GM15510 (cell line): Measurements from ENCODE around the gene PCA3.

Source experiments
- POLR2A ChIP-seq: IDR thresholded peaks from 3 replicates; pipeline ENCODE4 v1.6.1; 2011; ENCODE audit warnings: borderline replicate concordance; ENCODE audit not compliant: insufficient read length; ENCODE audit errors: extremely low read depth

The PCA3 gene

DNA sequence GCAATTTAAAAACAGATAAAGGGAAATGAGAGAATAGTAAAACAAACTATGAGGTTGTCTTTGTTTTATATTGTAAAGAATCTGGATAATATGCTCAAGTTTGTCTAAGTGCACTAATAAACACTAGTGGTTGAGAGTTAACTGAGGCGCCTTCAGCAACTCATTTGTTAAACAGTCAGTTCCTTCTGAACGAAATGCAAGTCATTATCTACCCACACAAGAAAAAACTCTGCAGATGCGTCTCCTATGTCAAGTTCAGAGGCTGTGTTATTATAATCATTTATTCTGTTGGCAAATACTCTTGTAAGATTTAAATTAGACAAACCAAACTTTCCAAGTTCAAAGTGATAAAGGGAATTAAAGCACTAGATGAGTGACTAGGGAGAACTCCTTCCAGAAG, 20.3 kb upstream of the PCA3 start:
- no peak for TF ChIP-seq POLR2A

DNA sequence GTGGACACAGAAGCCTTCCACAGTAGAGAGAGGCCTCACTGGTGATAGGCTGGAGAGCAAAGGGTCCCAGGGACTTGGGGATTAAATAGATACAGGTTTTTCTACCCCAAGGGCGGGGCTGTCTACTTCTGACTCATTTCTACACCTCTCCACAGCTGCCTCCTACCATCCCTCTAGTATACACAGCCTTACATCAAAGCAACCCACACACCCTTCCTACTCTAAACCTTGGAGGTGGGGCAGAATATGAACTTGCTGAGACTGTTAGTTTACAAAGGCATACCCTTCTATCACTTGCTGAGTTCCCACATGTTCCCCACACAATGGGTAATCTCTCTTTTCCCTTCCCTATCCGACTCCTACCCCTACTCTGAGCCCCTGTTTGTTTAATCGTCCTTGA, 19.9 kb upstream of the PCA3 start:
- TF ChIP-seq POLR2A = no peak

- TF ChIP-seq POLR2A = no peak
Observed at GRCh38 chr9:76751001-76751400, 13.2 kb upstream of the PCA3 start.

DNA sequence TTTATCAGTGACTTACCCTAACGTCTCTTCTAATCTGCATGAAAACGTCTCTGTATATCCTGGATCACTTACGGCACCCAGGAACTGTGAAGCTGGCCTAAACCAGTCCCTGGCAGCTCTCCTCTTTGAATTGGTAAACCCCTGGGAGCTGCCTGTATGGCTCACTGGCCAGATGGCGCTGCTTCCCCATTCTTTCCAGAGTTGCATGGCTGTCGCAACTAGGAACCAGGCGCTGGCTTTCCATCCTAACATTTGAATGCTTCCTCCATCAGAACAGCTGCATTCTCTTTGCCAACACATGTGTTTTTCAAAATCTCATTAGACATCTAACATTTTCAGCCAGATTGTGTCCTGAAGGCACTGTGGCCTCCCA, 8.0 kb upstream of the PCA3 start:
- no peak for TF ChIP-seq POLR2A

DNA sequence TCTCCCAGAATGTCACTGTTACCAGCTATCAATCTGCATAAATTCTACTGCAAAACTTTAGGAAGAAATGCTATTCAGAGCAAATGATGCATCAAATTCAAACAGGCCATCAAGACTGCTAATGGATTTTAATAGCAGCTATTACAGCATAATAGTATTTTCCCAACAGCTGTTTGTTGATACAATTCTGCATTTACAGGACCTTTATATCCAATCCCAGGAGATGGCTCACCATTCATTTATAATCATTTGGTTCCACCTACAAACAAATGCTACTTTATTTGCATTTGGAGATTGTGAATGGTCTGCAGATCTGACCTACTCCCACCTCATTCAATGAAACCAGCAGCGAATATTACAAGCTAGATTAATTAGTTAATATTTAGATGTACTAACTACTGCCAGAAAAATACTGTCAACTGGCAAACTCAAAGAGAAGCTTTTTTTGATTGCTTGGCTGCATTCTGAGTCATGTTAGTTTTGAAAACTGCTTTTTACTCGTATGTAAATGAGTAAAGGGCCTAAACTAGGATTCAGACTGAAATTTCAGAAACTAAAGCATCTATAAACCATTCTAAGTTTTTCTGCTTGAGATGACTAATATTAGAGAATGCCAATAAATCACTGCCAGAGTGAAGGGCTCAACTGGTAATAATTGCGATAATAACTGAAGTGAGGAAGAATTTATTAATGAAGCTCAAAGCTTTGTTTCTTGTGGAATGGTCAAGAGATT, 7.1 kb upstream of the PCA3 start:
- TF ChIP-seq POLR2A = no peak

DNA sequence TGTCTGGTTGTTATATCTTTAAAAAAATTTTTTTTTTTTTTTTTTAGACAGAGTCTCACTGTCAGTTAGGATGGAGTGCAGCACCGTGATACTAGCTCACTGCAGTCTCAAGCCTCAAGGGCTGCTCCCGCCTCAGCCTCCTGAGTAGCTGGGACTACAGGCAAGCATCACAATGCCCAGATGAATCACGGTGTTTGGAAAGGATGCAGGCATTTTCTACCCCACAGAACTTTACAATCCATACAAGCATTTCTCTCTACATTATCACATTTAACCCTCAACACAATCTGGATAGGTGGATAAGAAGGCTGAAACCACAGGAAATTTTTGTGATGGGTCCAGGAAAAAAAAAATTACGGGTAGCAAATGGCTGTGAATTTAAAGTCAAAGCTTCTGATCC, 5.8 kb upstream of the PCA3 start:
- TF ChIP-seq POLR2A = no peak

- no peak for TF ChIP-seq POLR2A
Observed at GRCh38 chr9:76759732-76760131, 4.5 kb upstream of the PCA3 start.

DNA sequence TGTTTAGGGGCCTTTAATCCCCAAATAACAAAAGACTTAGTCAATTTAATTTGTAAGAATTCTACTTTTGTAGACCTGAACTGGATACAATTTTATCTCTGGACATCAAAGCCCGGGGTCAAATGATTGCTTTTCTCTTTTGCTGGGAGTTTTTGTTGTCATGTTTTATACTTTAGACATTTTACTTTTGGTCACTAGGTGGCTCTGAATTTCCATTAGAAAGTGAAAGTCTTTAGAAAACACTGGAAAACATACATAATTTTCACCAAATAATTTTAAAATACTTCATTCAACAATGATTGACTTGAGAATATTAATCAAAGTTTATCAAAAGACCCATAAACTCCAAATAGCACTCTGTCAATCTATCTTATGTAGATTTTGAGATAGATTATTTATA, 2.8 kb upstream of the PCA3 start:
- no peak for TF ChIP-seq POLR2A

GRCh38 chr9:76766126-76766525, 1.9 kb downstream of the PCA3 start:
- TF ChIP-seq POLR2A = no peak

GRCh38 chr9:76772686-76773445, 8.6 kb downstream of the PCA3 start:
- TF ChIP-seq POLR2A = no peak

DNA sequence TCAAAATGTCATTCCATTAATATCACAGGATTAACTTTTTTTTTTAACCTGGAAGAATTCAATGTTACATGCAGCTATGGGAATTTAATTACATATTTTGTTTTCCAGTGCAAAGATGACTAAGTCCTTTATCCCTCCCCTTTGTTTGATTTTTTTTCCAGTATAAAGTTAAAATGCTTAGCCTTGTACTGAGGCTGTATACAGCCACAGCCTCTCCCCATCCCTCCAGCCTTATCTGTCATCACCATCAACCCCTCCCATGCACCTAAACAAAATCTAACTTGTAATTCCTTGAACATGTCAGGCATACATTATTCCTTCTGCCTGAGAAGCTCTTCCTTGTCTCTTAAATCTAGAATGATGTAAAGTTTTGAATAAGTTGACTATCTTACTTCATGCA, 20.6 kb downstream of the PCA3 start:
- TF ChIP-seq POLR2A = no peak

DNA sequence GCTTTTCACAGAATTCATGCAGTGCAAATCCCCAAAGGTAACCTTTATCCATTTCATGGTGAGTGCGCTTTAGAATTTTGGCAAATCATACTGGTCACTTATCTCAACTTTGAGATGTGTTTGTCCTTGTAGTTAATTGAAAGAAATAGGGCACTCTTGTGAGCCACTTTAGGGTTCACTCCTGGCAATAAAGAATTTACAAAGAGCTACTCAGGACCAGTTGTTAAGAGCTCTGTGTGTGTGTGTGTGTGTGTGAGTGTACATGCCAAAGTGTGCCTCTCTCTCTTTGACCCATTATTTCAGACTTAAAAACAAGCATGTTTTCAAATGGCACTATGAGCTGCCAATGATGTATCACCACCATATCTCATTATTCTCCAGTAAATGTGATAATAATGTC, 21.3 kb downstream of the PCA3 start:
- TF ChIP-seq POLR2A = no peak

DNA sequence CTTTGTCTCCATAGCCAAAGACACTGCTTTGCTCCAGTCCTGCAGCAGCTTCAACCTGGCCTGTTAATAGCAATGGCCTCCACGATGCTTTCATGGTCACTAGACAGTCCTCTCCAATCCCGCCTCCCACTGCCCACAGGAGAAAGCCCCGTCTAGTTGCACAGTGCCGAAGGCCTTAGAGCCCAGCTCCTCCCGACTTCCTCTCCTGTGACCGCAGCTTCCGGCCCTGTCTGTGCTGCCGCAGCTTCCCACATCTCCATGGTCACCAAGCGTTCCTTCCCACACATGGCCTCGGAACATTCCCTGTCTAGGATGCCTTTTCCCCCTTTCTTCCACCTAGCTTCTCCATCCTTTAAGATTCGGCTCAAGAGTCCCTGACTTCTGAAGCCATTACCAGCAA, 23.4 kb downstream of the PCA3 start:
- TF ChIP-seq POLR2A = no peak

- TF ChIP-seq POLR2A = no peak
Observed at GRCh38 chr9:76789840-76790239, 25.6 kb downstream of the PCA3 start.

- TF ChIP-seq POLR2A = no peak
Observed at GRCh38 chr9:76793784-76794431, 29.7 kb downstream of the PCA3 start.

GRCh38 chr9:76796296-76796695, 32.1 kb downstream of the PCA3 start:
- no peak for TF ChIP-seq POLR2A
